ENCODE results near the gene CACNB4.
"Not testable (repeated sequence)": the region's sequence is repeated elsewhere in the genome, so short reads cannot be mapped to it uniquely, and the experiment has no call there.

CACNB4 gene

GRCh38 chr2:151886241-151886640 is 212.6 kb downstream of the CACNB4 start:
- H3K27ac ChIP-seq, result peak overlapping the region in 1 of 21 experiments; percentile 35
- no peak overlapping the region for H3K4me3 ChIP-seq

- H3K4me3 ChIP-seq, result no peak overlapping the region
- H3K27ac ChIP-seq, result no peak overlapping the region
Measured at GRCh38 chr2:151882786-151883445, 215.9 kb downstream of the CACNB4 start.

GRCh38 chr2:151881342-151881741 is 217.5 kb downstream of the CACNB4 start:
- H3K27ac ChIP-seq, result no peak overlapping the region
- no peak overlapping the region for H3K4me3 ChIP-seq

GRCh38 chr2:151880586-151880985 is 218.3 kb downstream of the CACNB4 start:
- Histone ChIP-seq H3K27ac (no peak overlapping the region), H3K4me3 (no peak overlapping the region)

GRCh38 chr2:151878655-151879563 is 219.9 kb downstream of the CACNB4 start:
- Histone ChIP-seq H3K27ac (peak overlapping the region in 5 of 21 experiments; percentile 16 to 66 (median 30)), H3K4me3 (no peak overlapping the region)

- no peak overlapping the region for H3K4me3 ChIP-seq
- no peak overlapping the region for H3K27ac ChIP-seq
Measured at GRCh38 chr2:151878204-151878603, 220.6 kb downstream of the CACNB4 start.

GRCh38 chr2:151875631-151876030 is 223.2 kb downstream of the CACNB4 start:
- not testable (repeated sequence) for H3K27ac ChIP-seq, H3K4me3 ChIP-seq

- Histone ChIP-seq H3K4me3 (no peak overlapping the region), H3K27ac (peak overlapping the region in 2 of 21 experiments; percentile 17 to 70)
Measured at GRCh38 chr2:151872463-151872862, 226.4 kb downstream of the CACNB4 start.

GRCh38 chr2:151869291-151869690 is 229.6 kb downstream of the CACNB4 start:
- Histone ChIP-seq H3K27ac (no peak overlapping the region), H3K4me3 (no peak overlapping the region)

GRCh38 chr2:151862700-151863099 is 236.1 kb downstream of the CACNB4 start:
- H3K27ac ChIP-seq, result no peak overlapping the region
- H3K4me3 ChIP-seq, result no peak overlapping the region

GRCh38 chr2:151861174-151861573 is 237.7 kb downstream of the CACNB4 start:
- no peak overlapping the region for H3K4me3 ChIP-seq
- H3K27ac ChIP-seq, result no peak overlapping the region

GRCh38 chr2:151860613-151861146 is 238.2 kb downstream of the CACNB4 start:
- no peak overlapping the region for H3K27ac ChIP-seq
- no peak overlapping the region for H3K4me3 ChIP-seq

- no peak overlapping the region for H3K4me3 ChIP-seq
- no peak overlapping the region for H3K27ac ChIP-seq
Measured at GRCh38 chr2:151860210-151860609, 238.6 kb downstream of the CACNB4 start.

GRCh38 chr2:151857650-151858049 is 241.2 kb downstream of the CACNB4 start:
- no peak overlapping the region for H3K4me3 ChIP-seq
- H3K27ac ChIP-seq, result no peak overlapping the region

- no peak overlapping the region for H3K4me3 ChIP-seq
- H3K27ac ChIP-seq, result no peak overlapping the region
Measured at GRCh38 chr2:151855111-151855510, 243.7 kb downstream of the CACNB4 start.

- no peak overlapping the region for H3K27ac ChIP-seq
- no peak overlapping the region for H3K4me3 ChIP-seq
Measured at GRCh38 chr2:151853070-151853758, 245.6 kb downstream of the CACNB4 start.

GRCh38 chr2:151852260-151853069 is 246.4 kb downstream of the CACNB4 start:
- no peak overlapping the region for H3K27ac ChIP-seq

GRCh38 chr2:151851761-151852160 is 247.1 kb downstream of the CACNB4 start:
- no peak overlapping the region for H3K4me3 ChIP-seq
- no peak overlapping the region for H3K27ac ChIP-seq

More at GRCh38 chr2:151852260-151853069, 246.4 kb downstream of the CACNB4 start:
- H3K4me3 ChIP-seq, result no peak overlapping the region

- H3K4me3 ChIP-seq, result no peak overlapping the region
- H3K27ac ChIP-seq, result no peak overlapping the region
Measured at GRCh38 chr2:151849413-151850010, 249.3 kb downstream of the CACNB4 start.
